Keratinocyte (primary cell): ENCODE results near the gene OLFM2. TPM values are rescaled to one million over a fixed set of nuclear protein-coding genes. Genes with fewer than 3 reads are reported as not detected.

Source experiments
- DNase-seq: peaks from one replicate; pipeline ENCODE4 v3.0.0-alpha.2; 2011; ENCODE audit warnings: low read depth, missing footprints, low spot score
- FAIRE-seq: peaks from 2 replicates; lab custom pipeline; 2011; peaks lifted over from hg19 to GRCh38; lab: Jason Lieb, UNC
- H2AFZ ChIP-seq: 2 replicates; pipeline ENCODE4 v1.6.0; 2012; ENCODE audit warnings: low read length, control low read depth, inconsistent platforms; ENCODE audit not compliant: control insufficient read depth
- H3K27ac ChIP-seq: 2 replicates; pipeline ENCODE4 v1.5.1; 2011; ENCODE audit warnings: low read length; ENCODE audit not compliant: control insufficient read depth, insufficient read depth
- H3K27me3 ChIP-seq: 3 replicates; pipeline ENCODE4 v1.6.0; 2011; ENCODE audit warnings: low read length; ENCODE audit not compliant: control insufficient read depth, insufficient read depth; ENCODE audit errors: extremely low read depth
- H3K36me3 ChIP-seq, 2 experiments: 2 replicates in 1 of 2; 3 replicates in 1 of 2; pipeline ENCODE4 v1.5.1; 2011; ENCODE audit warnings: low read length in 2 of 2, mild to moderate bottlenecking in 1 of 2; ENCODE audit not compliant: control insufficient read depth in 2 of 2, insufficient read depth in 2 of 2; ENCODE audit errors: extremely low read depth in 1 of 2
- H3K4me1 ChIP-seq: 3 replicates; pipeline ENCODE4 v1.5.1; 2011; ENCODE audit warnings: low read length; ENCODE audit not compliant: control insufficient read depth, insufficient read depth; ENCODE audit errors: extremely low read depth
- H3K4me2 ChIP-seq: 3 replicates; pipeline ENCODE4 v1.6.0; 2011; ENCODE audit warnings: low read depth, low read length; ENCODE audit not compliant: control insufficient read depth, insufficient read depth; ENCODE audit errors: extremely low read depth
- H3K4me3 ChIP-seq, 3 experiments: fragments of 200-600 bp in 1 of 3; sonication (generic) in 1 of 3; 2 replicates in 2 of 3; 3 replicates in 1 of 3; pipeline ENCODE4 v1.5.1; 2011 to 2016; ENCODE audit warnings: low read length in 3 of 3, mild to moderate bottlenecking in 3 of 3, control low read depth in 2 of 3, inconsistent platforms in 1 of 3, low read depth in 1 of 3, mixed read lengths in 1 of 3, mixed run types in 1 of 3, moderate library complexity in 1 of 3; ENCODE audit not compliant: control insufficient read depth in 2 of 3, insufficient read depth in 2 of 3; ENCODE audit errors: extremely low read depth in 1 of 3
- H3K79me2 ChIP-seq: 2 replicates; pipeline ENCODE4 v1.6.0; 2012; ENCODE audit warnings: low read length; ENCODE audit not compliant: control insufficient read depth, insufficient read depth
- H3K9ac ChIP-seq: 3 replicates; pipeline ENCODE4 v1.6.0; 2011; ENCODE audit warnings: low read length; ENCODE audit not compliant: control insufficient read depth, insufficient read depth; ENCODE audit errors: extremely low read depth
- H3K9me1 ChIP-seq: 3 replicates; pipeline ENCODE4 v1.6.0; 2011; ENCODE audit warnings: low read length; ENCODE audit not compliant: control insufficient read depth, insufficient read depth; ENCODE audit errors: extremely low read depth
- H3K9me3 ChIP-seq: 2 replicates; pipeline ENCODE4 v1.5.1; 2012; ENCODE audit warnings: low read depth, low read length; ENCODE audit not compliant: control insufficient read depth
- H4K20me1 ChIP-seq: 3 replicates; pipeline ENCODE4 v1.6.0; 2011; ENCODE audit warnings: low read length; ENCODE audit not compliant: control insufficient read depth, insufficient read depth; ENCODE audit errors: extremely low read depth
- EZH2 ChIP-seq: IDR thresholded peaks from one replicate; pipeline ENCODE4 v1.6.1; 2012; ENCODE audit warnings: inconsistent platforms, mild to moderate bottlenecking, low read length, moderate library complexity
- dilution Hi-C: fragments of 300-500 bp; cut with MboI; formaldehyde crosslinking; loops from one replicate; pipeline ENCODE4 v1.7.0; 2020; ENCODE audit warnings: low sequenced_read_pairs; ENCODE audit not compliant: extremely low pct_ligation_motif_present
- polyA minus RNA-seq, 3 experiments: library from RNA; depleted of rRNA, polyadenylated mRNA; stranded (reverse); fragments of >200 nt; gene quantifications; 1 replicate in 1 of 3; 2 replicates in 1 of 3; 3 replicates in 1 of 3; pipeline ENCODE4 v1.2.3, GENCODE V29; 2011
- polyA plus RNA-seq, 5 experiments: library from polyadenylated mRNA; depleted of rRNA in 3 of 5; stranded (reverse) in 3 of 5; stranded (forward) in 1 of 5; unstranded in 1 of 5; fragments of >200 nt; gene quantifications; 1 replicate in 1 of 5; 2 replicates in 3 of 5; 3 replicates in 1 of 5; pipeline versions ENCODE4 v1.2.1 to v1.2.3, GENCODE V29; 2011 to 2012; ENCODE audit warnings: missing spikeins in 2 of 5, low read depth in 1 of 5, low replicate concordance in 1 of 5
- TF ChIP-seq, protein P1 (sequence below), 3 experiments: IDR thresholded peaks in 1 of 3; conservative IDR thresholded peaks in 1 of 3; optimal IDR thresholded peaks in 1 of 3; 2 replicates in 2 of 3; 3 replicates in 1 of 3; pipeline versions ENCODE3 to v1.5.1; 2011; ENCODE audit warnings: low read length in 3 of 3, mild to moderate bottlenecking in 3 of 3, moderate library complexity in 2 of 3, control low read depth in 1 of 3, inconsistent platforms in 1 of 3; ENCODE audit not compliant: insufficient read depth in 2 of 3; ENCODE audit errors: extremely low read depth in 1 of 3

Gene OLFM2
- polyA plus RNA-seq (5.3 to 25.2 TPM (median 7.5 TPM) in 3 replicates), polyA minus RNA-seq (6.7 to 26.6 TPM (median 11.3 TPM) in 3 replicates)
- polyA plus RNA-seq (2011; ENCODE audit: low read depth), result 31.7 TPM
- 10.9 and 21.8 TPM in 2 replicates for polyA plus RNA-seq (2011; cell fraction: cytosol; rRNA removed)
- 11.7 and 16.0 TPM in 2 replicates for polyA plus RNA-seq (2011; cell fraction: nucleus; rRNA removed)
- 7.0 and 62.8 TPM in 2 replicates for polyA plus RNA-seq (2012; ENCODE audit: low replicate concordance)
- polyA minus RNA-seq (2011; cell fraction: cytosol; rRNA and poly(A)+ RNA removed), result 33.2 TPM
- polyA minus RNA-seq (2011; cell fraction: nucleus; rRNA and poly(A)+ RNA removed), result 17.7 and 26.5 TPM in 2 replicates

DNA sequence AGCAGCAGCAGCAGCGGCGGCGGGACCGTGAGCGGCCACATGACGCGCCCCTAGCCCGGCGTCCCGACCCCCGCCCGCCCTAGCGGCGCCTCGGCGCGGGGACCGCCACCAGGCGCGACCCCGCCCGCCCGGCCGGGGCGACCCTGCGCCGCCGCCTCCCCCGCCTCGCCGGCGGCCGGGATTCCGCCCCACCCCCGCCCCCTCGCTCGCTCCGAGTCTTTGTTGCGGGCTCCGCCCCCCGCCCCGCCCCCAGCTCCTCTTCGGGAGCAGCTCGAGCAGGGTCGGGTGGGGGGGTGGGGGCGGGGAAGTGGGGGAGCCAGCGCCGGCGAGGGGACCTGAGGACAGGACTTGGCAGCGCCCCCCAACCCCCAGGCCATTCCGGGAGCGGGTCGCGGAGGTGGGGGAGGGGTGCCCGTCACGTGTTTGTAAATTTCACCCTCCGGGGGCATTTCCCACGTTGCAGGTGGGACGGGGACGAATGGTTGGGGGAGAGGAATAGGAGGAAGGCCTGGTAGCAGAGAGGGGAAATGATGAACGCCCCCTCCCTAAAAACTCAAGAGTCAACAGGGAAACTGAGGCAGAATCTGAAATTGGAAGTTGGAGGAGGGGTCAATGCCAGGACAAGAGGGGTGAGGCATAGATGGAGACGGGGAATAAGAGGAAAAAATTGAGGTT lies at the start of gene OLFM2:
TSS of gene OLFM2 (minus strand) at position 190 of the 675 bp plus-strand sequence. CDS start at position 41, 149 bp downstream.
- H3K9me1 ChIP-seq, result no peaks in the 10 kb centered on the region
- no peak within 1 kb of the TSS for H2AFZ ChIP-seq
- H3K27ac ChIP-seq, result no peak within 1 kb of the TSS
- DNase-seq (no peak), FAIRE-seq (no peak)
- no peaks in the 10 kb centered on the region for H4K20me1 ChIP-seq
- dilution Hi-C loops, result loop anchor here (25.0 kb wide), 1 partner anchor 151 kb away; the partner anchor contains the start of gene SHFL
- peaks cover 27% of the 10 kb centered on the region for H3K27me3 ChIP-seq
- H3K79me2 ChIP-seq, result no peaks in the 10 kb centered on the region
- H3K4me2 ChIP-seq, result peak within 1 kb of the TSS; percentile 27
- H3K9me3 ChIP-seq, result no peaks in the 10 kb centered on the region
- peak within 1 kb of the TSS in 1 of 3 experiments; percentile 35 for H3K4me3 ChIP-seq
- peaks cover 14% of the 10 kb centered on the region for H3K4me1 ChIP-seq
- no peaks in the 10 kb centered on the region for H3K36me3 ChIP-seq
- H3K9ac ChIP-seq, result no peak within 1 kb of the TSS
- TF ChIP-seq EZH2, result no peak
- TF ChIP-seq, protein P1, sequence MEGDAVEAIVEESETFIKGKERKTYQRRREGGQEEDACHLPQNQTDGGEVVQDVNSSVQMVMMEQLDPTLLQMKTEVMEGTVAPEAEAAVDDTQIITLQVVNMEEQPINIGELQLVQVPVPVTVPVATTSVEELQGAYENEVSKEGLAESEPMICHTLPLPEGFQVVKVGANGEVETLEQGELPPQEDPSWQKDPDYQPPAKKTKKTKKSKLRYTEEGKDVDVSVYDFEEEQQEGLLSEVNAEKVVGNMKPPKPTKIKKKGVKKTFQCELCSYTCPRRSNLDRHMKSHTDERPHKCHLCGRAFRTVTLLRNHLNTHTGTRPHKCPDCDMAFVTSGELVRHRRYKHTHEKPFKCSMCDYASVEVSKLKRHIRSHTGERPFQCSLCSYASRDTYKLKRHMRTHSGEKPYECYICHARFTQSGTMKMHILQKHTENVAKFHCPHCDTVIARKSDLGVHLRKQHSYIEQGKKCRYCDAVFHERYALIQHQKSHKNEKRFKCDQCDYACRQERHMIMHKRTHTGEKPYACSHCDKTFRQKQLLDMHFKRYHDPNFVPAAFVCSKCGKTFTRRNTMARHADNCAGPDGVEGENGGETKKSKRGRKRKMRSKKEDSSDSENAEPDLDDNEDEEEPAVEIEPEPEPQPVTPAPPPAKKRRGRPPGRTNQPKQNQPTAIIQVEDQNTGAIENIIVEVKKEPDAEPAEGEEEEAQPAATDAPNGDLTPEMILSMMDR (optimal IDR thresholded peaks at IDR 0.05 in 1 of 3, IDR thresholded peaks at IDR 0.05 in 1 of 3, conservative IDR thresholded peaks at IDR 0.05 in 1 of 3; ENCODE audit: extremely low read depth in 1 of 3, insufficient read depth in 2 of 3, low read length in 3 of 3), result no peak

DNA sequence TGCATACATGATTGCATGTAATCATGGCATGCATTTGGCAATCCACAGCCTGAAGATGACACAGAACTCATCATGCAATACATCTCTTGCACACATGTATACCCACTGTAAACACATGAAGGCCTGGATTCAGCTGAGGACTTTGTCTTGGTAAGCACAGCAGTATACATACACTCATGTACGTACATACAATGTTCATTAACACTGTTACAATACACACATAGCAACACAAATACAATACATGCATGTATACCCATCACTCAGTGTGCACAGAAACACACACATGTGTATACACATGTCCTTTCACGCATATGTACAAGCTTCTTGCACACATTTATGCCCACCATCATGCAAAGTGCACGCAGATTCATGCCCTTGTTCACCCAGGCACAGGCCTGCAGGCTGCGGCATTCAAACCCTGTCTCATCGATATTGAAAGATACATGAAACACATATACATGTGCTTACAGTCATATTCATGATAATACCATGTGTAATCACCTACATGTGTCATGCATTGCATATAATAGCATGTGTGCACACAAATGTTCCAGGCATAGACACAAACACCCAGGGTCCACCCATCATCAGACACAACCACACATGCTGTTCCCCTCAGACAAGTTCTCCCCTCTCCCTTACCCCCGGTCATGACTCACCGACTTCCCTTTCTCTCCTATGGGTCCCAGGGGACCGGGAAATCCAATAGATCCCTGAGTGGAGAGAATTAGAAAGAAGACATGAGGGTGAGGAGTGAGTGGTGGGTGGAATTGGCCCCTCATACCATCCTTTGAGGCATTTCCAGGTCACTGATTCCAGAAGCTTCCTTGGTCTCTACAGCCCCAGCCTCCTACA lies 45.3 kb upstream of the OLFM2 start:
- no peaks in the 10 kb centered on the region for H3K9me1 ChIP-seq
- H2AFZ ChIP-seq, result no peak overlapping the region
- TF ChIP-seq, protein P1 (optimal IDR thresholded peaks at IDR 0.05 in 1 of 3, IDR thresholded peaks at IDR 0.05 in 1 of 3, conservative IDR thresholded peaks at IDR 0.05 in 1 of 3; ENCODE audit: extremely low read depth in 1 of 3, insufficient read depth in 2 of 3, low read length in 3 of 3), result no peak
- no peak for TF ChIP-seq EZH2
- dilution Hi-C loops, result no loop called here
- H3K27me3 ChIP-seq, result no peaks in the 10 kb centered on the region
- H3K79me2 ChIP-seq, result no peaks in the 10 kb centered on the region
- H3K4me2 ChIP-seq, result no peak overlapping the region
- no peak overlapping the region for H3K4me3 ChIP-seq
- DNase-seq (no peak), FAIRE-seq (no peak)
- H3K9me3 ChIP-seq, result no peaks in the 10 kb centered on the region
- no peaks in the 10 kb centered on the region for H3K36me3 ChIP-seq
- no peak overlapping the region for H3K9ac ChIP-seq
- H3K27ac ChIP-seq, result no peak overlapping the region
- H4K20me1 ChIP-seq, result no peaks in the 10 kb centered on the region
- H3K4me1 ChIP-seq, result no peaks in the 10 kb centered on the region
